Measurements from ENCODE around the gene SDHD.
"Not testable (repeated sequence)": the region's sequence is repeated elsewhere in the genome, so short reads cannot be mapped to it uniquely, and the experiment has no call there.

The SDHD gene

DNA sequence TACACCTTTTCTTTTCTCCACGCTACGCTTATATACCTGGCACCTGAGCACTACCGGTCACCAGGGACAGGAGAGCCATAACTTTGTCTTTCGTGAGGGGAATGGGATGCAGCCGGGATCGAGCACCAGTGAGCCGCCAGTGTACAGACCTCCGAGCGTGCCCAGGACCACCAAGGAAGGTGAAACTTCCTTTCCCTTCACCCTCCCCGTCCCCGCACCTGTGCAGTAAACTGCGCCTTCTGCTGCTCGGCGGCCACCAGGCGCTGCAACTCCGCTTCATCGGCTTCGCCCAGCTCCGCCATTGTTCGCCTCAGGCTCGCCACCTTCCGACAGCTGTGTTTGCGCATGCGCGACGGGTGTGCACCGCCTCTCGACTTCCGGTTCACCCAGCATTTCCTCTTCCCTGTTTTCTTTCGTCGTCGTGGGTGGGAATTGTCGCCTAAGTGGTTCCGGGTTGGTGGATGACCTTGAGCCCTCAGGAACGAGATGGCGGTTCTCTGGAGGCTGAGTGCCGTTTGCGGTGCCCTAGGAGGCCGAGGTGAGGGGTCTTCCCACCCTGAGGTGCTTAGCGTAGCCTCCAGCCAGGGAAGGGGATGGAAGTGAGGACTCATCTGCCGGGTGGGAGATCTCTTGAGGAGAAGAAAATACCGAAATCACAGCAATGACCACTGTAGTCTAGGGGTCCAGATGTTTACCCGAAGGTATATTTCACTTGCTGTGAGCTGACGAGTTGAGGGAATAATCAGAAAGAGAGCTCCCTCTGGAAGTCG, at the start of gene SDHD, which contains the start of gene TIMM8B:
Gene SDHD, plus strand, starts transcription at position 452 of the 770 bp plus-strand sequence. Its CDS starts 35 bp downstream, at position 487.
Gene TIMM8B, minus strand, starts transcription at position 335 of the 770 bp plus-strand sequence. Its CDS starts 33 bp downstream, at position 302.
- peak; percentile 96 for DNase-seq (ENCODE audit: low spot score)
- peak within 1 kb of the TSS; percentile 92 for H3K27ac Mint-ChIP-seq
- peaks cover 41% of the 10 kb centered on the region for H3K4me1 Mint-ChIP-seq (ENCODE audit: low read depth)
- H3K9me3 Mint-ChIP-seq = no peaks in the 10 kb centered on the region
- H3K4me3 Mint-ChIP-seq = peak within 1 kb of the TSS; percentile 96
- H3K27me3 Mint-ChIP-seq (ENCODE audit: low read depth) = no peaks in the 10 kb centered on the region
- peaks cover 69% of the 10 kb centered on the region for H3K36me3 Mint-ChIP-seq (ENCODE audit: low read depth)

DNA sequence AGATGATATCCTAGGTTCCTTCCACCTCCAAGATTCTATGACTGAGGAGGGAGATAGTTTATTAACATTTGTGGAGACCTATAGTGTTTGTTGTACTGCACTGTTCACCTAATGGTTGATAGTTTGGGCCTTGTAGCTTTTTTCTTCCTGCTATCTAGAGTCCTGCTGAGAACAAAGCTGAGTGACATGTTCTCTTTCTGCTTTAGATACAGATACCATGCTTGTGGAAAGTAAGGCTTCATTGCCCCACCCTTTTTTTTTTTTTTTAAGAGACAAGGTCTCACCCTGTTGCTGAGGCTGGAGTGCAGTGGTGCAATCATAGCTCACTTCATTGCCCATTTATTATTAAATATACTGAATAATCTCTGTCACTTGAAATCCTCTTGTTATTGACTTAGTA, 49.1 kb upstream of the SDHD start:
- Mint-ChIP-seq H3K27ac (no peak overlapping the region), H3K36me3 (ENCODE audit: low read depth) (peaks cover 43% of the 10 kb centered on the region), H3K27me3 (ENCODE audit: low read depth) (no peaks in the 10 kb centered on the region), H3K9me3 (no peaks in the 10 kb centered on the region), H3K4me3 (no peak overlapping the region), H3K4me1 (ENCODE audit: low read depth) (peaks cover 11% of the 10 kb centered on the region)
- no peak for DNase-seq (ENCODE audit: low spot score)

- H3K36me3 Mint-ChIP-seq (ENCODE audit: low read depth) = peaks cover 48% of the 10 kb centered on the region
- no peaks in the 10 kb centered on the region for H3K27me3 Mint-ChIP-seq (ENCODE audit: low read depth)
- H3K4me3 Mint-ChIP-seq = no peak overlapping the region
- H3K4me1 Mint-ChIP-seq (ENCODE audit: low read depth) = peaks cover 13% of the 10 kb centered on the region
- DNase-seq (ENCODE audit: low spot score) = no peak
- no peak overlapping the region for H3K27ac Mint-ChIP-seq
- H3K9me3 Mint-ChIP-seq = no peaks in the 10 kb centered on the region
Measured at GRCh38 chr11:112042161-112042960, 44.3 kb upstream of the SDHD start.

- no peak for DNase-seq (ENCODE audit: low spot score)
- Mint-ChIP-seq H3K27ac (no peak overlapping the region), H3K27me3 (ENCODE audit: low read depth) (no peaks in the 10 kb centered on the region), H3K36me3 (ENCODE audit: low read depth) (peaks cover 47% of the 10 kb centered on the region), H3K4me1 (ENCODE audit: low read depth) (peaks cover 13% of the 10 kb centered on the region), H3K9me3 (no peaks in the 10 kb centered on the region), H3K4me3 (no peak overlapping the region)
Measured at GRCh38 chr11:112042961-112043304, 43.7 kb upstream of the SDHD start.

- no peaks in the 10 kb centered on the region for H3K9me3 Mint-ChIP-seq
- H3K27ac Mint-ChIP-seq = no peak overlapping the region
- H3K4me1 Mint-ChIP-seq (ENCODE audit: low read depth) = peaks cover 17% of the 10 kb centered on the region
- H3K36me3 Mint-ChIP-seq (ENCODE audit: low read depth) = peaks cover 55% of the 10 kb centered on the region
- H3K27me3 Mint-ChIP-seq (ENCODE audit: low read depth) = no peaks in the 10 kb centered on the region
- H3K4me3 Mint-ChIP-seq = no peak overlapping the region
- no peak for DNase-seq (ENCODE audit: low spot score)
Measured at GRCh38 chr11:112044961-112045360, 41.7 kb upstream of the SDHD start.

- not testable (repeated sequence) for H3K9me3 Mint-ChIP-seq; H3K27me3 Mint-ChIP-seq (ENCODE audit: low read depth); H3K4me3 Mint-ChIP-seq; H3K27ac Mint-ChIP-seq; DNase-seq (ENCODE audit: low spot score)
- peaks cover 61% of the 10 kb centered on the region for H3K36me3 Mint-ChIP-seq (ENCODE audit: low read depth)
- H3K4me1 Mint-ChIP-seq (ENCODE audit: low read depth) = peaks cover 18% of the 10 kb centered on the region
Measured at GRCh38 chr11:112046647-112047046, 40.0 kb upstream of the SDHD start.

GRCh38 chr11:112048256-112048655, 38.4 kb upstream of the SDHD start:
- not testable (repeated sequence) for H3K27ac Mint-ChIP-seq; H3K9me3 Mint-ChIP-seq; H3K4me1 Mint-ChIP-seq (ENCODE audit: low read depth); H3K4me3 Mint-ChIP-seq; H3K27me3 Mint-ChIP-seq (ENCODE audit: low read depth); DNase-seq (ENCODE audit: low spot score)
- H3K36me3 Mint-ChIP-seq (ENCODE audit: low read depth) = peaks cover 63% of the 10 kb centered on the region

- Mint-ChIP-seq H3K36me3 (ENCODE audit: low read depth) (peaks cover 66% of the 10 kb centered on the region), H3K4me1 (ENCODE audit: low read depth) (peaks cover 10% of the 10 kb centered on the region), H3K9me3 (no peaks in the 10 kb centered on the region), H3K27me3 (ENCODE audit: low read depth) (no peaks in the 10 kb centered on the region), H3K27ac (no peak overlapping the region), H3K4me3 (no peak overlapping the region)
- DNase-seq (ENCODE audit: low spot score) = no peak
Measured at GRCh38 chr11:112049777-112050176, 36.9 kb upstream of the SDHD start.

GRCh38 chr11:112050721-112051120, 36.0 kb upstream of the SDHD start:
- Mint-ChIP-seq H3K9me3 (no peaks in the 10 kb centered on the region), H3K27ac (no peak overlapping the region), H3K4me3 (no peak overlapping the region), H3K36me3 (ENCODE audit: low read depth) (peaks cover 64% of the 10 kb centered on the region), H3K4me1 (ENCODE audit: low read depth) (peaks cover 10% of the 10 kb centered on the region), H3K27me3 (ENCODE audit: low read depth) (no peaks in the 10 kb centered on the region)
- no peak for DNase-seq (ENCODE audit: low spot score)

GRCh38 chr11:112051768-112052167, 34.9 kb upstream of the SDHD start:
- H3K9me3 Mint-ChIP-seq = no peaks in the 10 kb centered on the region
- no peak for DNase-seq (ENCODE audit: low spot score)
- H3K36me3 Mint-ChIP-seq (ENCODE audit: low read depth) = peaks cover 63% of the 10 kb centered on the region
- no peaks in the 10 kb centered on the region for H3K27me3 Mint-ChIP-seq (ENCODE audit: low read depth)
- peaks cover 14% of the 10 kb centered on the region for H3K4me1 Mint-ChIP-seq (ENCODE audit: low read depth)
- no peak overlapping the region for H3K27ac Mint-ChIP-seq
- no peak overlapping the region for H3K4me3 Mint-ChIP-seq

GRCh38 chr11:112057170-112057569, 29.5 kb upstream of the SDHD start:
- DNase-seq (ENCODE audit: low spot score) = peak; percentile 29
- peaks cover 13% of the 10 kb centered on the region for H3K4me1 Mint-ChIP-seq (ENCODE audit: low read depth)
- peak overlapping the region; percentile 71 for H3K27ac Mint-ChIP-seq
- H3K27me3 Mint-ChIP-seq (ENCODE audit: low read depth) = no peaks in the 10 kb centered on the region
- peaks cover 48% of the 10 kb centered on the region for H3K36me3 Mint-ChIP-seq (ENCODE audit: low read depth)
- peak overlapping the region; percentile 66 for H3K4me3 Mint-ChIP-seq
- H3K9me3 Mint-ChIP-seq = no peaks in the 10 kb centered on the region

- Mint-ChIP-seq H3K4me3 (no peak overlapping the region), H3K27ac (no peak overlapping the region), H3K4me1 (ENCODE audit: low read depth) (peaks cover 13% of the 10 kb centered on the region), H3K36me3 (ENCODE audit: low read depth) (peaks cover 48% of the 10 kb centered on the region), H3K27me3 (ENCODE audit: low read depth) (no peaks in the 10 kb centered on the region), H3K9me3 (no peaks in the 10 kb centered on the region)
- no peak for DNase-seq (ENCODE audit: low spot score)
Measured at GRCh38 chr11:112058103-112058502, 28.6 kb upstream of the SDHD start.

DNA sequence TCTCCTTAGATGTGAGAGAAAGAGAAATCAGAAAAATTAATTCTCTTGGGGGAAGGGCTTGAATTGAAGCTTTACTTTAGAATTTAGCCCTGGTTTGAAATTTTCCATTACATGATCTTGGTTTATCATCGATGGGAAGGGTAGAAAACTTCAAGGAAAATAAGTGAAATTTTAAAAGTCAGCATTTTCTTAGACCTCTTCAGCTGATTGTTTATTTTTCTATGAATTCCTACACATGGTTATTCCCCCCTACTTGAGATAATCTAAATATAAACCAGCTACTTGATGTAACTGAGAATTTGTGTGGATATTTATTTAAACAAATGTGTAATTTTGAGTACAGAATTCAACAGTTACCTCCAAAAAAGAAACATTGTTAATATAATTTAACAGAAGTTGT, 23.8 kb upstream of the SDHD start:
- H3K27me3 Mint-ChIP-seq (ENCODE audit: low read depth) = no peaks in the 10 kb centered on the region
- H3K27ac Mint-ChIP-seq = no peak overlapping the region
- peaks cover 1% of the 10 kb centered on the region for H3K4me1 Mint-ChIP-seq (ENCODE audit: low read depth)
- peaks cover 23% of the 10 kb centered on the region for H3K36me3 Mint-ChIP-seq (ENCODE audit: low read depth)
- DNase-seq (ENCODE audit: low spot score) = no peak
- no peak overlapping the region for H3K4me3 Mint-ChIP-seq
- H3K9me3 Mint-ChIP-seq = no peaks in the 10 kb centered on the region

Data from T-helper 2 cell treated with Interferon-gamma antibody and Interleukin-4, amounts not matched to agents 5 μg/mL and 100 μg/mL, for 36 hours (primary cell).